Loucy (cell line): ENCODE results near the gene TSPAN32.

Source experiments
- CTCF ChIP-seq: fragments of 200-600 bp; sonication (generic); conservative IDR thresholded peaks from 2 replicates; pipeline ENCODE4 v1.5.1; 2014; ENCODE audit warnings: mild to moderate bottlenecking, antibody characterized with exemption, low read length
- EZH2phosphoT487 ChIP-seq: fragments of 200-600 bp; IDR thresholded peaks from 2 replicates; pipeline ENCODE4 v1.6.1; 2018; ENCODE audit warnings: antibody characterized with exemption, mild to moderate bottlenecking, moderate library complexity, borderline replicate concordance

GRCh38 chr11:2366733-2367132 lies 64.9 kb downstream of the TSPAN32 start:
- TF ChIP-seq CTCF (no peak), EZH2phosphoT487 (no peak)
